HG03060 (cell line): ENCODE measurements around the gene CALHM5.
A peak's percentile ranks its signal among the peaks of the same experiment; 100 is the strongest.
"Not testable (repeated sequence)": the region's sequence is repeated elsewhere in the genome, so short reads cannot be mapped to it uniquely, and the experiment has no call there.

Experiments
- ATAC-seq: cut with Tn5 transposase; IDR thresholded peaks from one replicate; pipeline ENCODE4 v1.9.1; 2021; ENCODE audit warnings: low read depth, moderate number of reproducible peaks; ENCODE audit not compliant: unreplicated experiment

The CALHM5 gene

GRCh38 chr6:116511424-116512110 lies at the start of gene CALHM5:
Gene CALHM5, plus strand, starts transcription at chr6:116511639. Its CDS starts 58 bp downstream, at chr6:116511697.
- ATAC-seq, result no peak

DNA sequence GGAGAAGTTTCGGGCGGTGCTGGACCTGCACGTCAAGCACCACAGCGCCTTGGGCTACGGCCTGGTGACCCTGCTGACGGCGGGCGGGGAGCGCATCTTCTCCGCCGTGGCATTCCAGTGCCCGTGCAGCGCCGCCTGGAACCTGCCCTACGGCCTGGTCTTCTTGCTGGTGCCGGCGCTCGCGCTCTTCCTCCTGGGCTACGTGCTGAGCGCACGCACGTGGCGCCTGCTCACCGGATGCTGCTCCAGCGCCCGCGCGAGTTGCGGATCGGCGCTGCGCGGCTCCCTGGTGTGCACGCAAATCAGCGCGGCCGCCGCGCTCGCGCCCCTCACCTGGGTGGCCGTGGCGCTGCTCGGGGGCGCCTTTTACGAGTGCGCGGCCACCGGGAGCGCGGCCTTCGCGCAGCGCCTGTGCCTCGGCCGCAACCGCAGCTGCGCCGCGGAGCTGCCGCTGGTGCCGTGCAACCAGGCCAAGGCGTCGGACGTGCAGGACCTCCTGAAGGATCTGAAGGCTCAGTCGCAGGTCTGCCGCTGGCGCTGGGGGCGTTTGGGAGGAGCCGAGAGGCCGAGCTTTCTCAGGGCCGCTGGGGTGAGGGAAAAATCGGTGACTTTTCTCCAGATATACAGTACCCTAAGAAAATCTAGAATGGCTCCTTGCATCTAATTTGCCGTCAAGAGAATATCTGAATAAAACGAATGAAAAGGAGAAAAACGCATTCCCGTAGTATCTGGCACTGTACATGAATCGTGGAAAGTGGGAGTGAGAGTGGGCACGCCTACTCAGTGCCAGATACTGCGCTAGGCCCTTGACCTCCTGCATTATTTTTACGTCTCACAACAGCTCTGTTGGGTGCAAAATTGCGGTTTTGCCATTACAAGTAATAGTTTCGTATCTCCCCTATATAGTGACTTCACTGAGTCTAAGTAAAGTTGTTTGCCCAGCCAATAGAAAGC lies 49.2 kb upstream of the CALHM5 start:
- ATAC-seq, result peak; percentile 45

DNA sequence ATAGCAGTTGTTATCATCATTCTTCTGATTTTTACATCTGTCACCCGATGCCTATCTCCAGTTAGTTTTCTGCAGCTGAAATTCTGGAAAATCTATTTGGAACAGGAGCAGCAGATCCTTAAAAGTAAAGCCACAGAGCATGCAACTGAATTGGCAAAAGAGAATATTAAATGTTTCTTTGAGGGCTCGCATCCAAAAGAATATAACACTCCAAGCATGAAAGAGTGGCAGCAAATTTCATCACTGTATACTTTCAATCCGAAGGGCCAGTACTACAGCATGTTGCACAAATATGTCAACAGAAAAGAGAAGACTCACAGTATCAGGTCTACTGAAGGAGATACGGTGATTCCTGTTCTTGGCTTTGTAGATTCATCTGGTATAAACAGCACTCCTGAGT lies 48.1 kb upstream of the CALHM5 start:
- ATAC-seq, result no peak

DNA sequence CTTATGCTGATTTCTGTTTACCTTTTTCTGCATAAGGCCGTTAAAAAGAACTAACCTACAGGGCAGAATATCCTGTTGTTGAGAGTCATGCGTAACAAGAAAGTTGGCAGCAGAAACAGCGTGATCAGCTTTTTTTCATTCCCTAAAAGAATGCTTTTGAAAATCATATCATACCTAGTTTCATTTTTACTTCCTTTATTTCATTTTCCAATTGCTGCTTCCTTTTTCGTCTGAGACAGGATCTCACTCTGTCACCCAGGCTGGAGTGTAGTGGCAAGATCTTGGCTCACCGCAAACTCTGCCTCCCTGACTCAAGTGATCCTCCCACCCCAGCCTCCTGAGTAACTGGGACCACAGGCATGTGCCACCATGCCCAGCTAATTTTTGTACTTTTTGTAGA lies 46.2 kb upstream of the CALHM5 start:
- no peak for ATAC-seq

GRCh38 chr6:116467096-116467495 lies 44.3 kb upstream of the CALHM5 start:
- ATAC-seq, result no peak

DNA sequence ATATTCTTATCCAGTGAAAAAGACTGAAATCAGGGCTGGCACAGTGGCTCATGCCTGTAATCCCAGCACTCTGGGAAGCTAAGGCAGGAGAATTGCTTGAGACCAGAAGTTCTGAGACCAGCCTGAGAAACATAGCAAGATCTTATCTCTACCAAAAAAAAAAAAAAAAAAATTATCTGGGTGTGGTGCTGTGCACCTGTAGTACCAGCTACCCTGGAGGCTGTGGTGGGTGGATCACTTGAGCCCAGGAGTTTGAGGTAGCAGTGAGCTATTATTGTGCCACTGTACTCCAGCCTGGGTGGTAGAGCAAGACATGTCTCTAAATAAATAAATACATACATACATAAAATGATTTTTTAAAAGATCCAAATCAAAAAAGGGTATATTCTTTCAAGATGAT lies 43.9 kb upstream of the CALHM5 start:
- no peak for ATAC-seq

GRCh38 chr6:116468293-116468692 lies 43.1 kb upstream of the CALHM5 start:
- ATAC-seq, result no peak

DNA sequence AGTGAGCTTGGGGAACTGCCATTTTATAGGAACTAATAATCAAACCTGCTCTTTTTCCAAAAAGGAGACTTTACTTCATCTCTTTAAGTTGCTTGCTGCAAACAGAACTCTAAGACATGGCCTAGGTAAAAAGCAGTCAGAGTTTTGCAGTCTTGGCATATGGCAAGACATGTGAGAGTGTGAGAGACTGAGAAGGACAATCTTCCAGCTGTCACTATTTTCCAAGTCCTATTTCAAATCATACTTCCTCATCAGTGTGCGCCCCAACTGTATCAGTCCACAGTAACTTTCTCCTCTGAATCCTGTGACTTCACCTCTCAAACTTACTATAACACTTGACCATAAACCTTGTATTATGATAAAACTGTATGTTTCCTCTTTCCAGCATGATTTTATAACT lies 39.9 kb upstream of the CALHM5 start:
- ATAC-seq, result no peak

- ATAC-seq, result no peak
Observed at GRCh38 chr6:116472706-116473105, 38.7 kb upstream of the CALHM5 start.

DNA sequence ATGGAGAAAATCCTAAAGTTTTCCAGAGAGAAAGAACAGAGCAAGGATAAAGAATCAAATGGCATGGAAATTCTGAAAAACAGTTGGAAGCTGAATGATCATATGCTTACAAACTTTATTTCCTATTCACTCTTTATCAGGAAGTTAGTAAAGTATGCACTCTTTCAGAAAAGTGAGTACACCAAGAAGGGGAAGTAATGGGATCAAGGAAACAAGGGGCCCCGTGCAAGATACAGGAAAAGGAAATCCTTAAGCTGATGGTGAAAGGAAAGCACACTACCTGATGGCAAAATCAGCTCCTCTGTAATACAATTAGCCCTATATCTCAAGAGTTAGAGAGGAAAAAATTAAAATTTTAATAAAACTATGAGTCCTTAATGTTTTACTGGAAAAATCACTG lies 36.3 kb upstream of the CALHM5 start:
- ATAC-seq, result no peak

- peak; percentile 100 for ATAC-seq
Observed at GRCh38 chr6:116476002-116476678, 35.3 kb upstream of the CALHM5 start.

DNA sequence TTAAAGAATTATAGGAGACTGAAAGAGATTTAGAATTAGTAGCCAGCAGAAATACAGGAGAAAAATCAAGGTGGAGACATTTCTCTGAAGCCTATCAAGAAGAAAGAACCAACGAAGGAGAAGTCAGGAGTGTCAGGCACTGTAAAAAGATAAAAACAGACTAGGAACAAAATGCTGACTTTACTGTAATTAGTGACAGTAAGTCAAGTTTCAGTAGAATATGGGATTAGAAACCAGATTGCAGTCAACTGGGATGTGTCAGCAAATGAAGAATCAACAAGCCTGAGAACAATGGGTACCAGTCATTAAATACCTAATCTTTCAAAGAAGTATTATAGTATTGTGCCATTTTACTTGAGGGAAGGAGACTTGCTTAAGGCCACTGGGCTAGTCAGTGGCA lies 28.7 kb upstream of the CALHM5 start:
- ATAC-seq, result no peak

DNA sequence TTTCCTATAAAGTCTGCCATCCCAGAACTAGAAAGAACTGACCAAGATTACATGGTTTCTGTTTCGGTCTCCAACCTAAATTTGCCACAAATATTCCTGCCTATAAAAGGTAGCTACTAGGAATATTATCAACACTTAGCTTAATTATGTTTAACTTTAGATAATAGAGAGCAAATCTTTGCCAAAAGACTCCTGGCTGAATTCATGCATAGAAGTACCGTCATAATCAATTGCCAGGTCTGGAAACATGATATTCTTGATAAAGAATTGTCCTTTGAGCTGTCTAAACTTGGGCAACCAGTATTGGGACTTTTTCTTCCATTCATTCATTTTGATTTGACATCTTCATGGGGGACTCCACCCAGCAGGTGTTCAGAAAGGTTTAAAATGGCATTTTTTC lies 27.8 kb upstream of the CALHM5 start:
- ATAC-seq, result no peak

GRCh38 chr6:116485559-116486184 lies 25.8 kb upstream of the CALHM5 start:
- ATAC-seq, result no peak

GRCh38 chr6:116491610-116492330 lies 19.7 kb upstream of the CALHM5 start:
- ATAC-seq, result no peak

- no peak for ATAC-seq
Observed at GRCh38 chr6:116492331-116493067, 18.9 kb upstream of the CALHM5 start.

- not testable (repeated sequence) for ATAC-seq
Observed at GRCh38 chr6:116495161-116495560, 16.3 kb upstream of the CALHM5 start.

- ATAC-seq, result no peak
Observed at GRCh38 chr6:116497113-116497676, 14.2 kb upstream of the CALHM5 start.

GRCh38 chr6:116500969-116501433 lies 10.4 kb upstream of the CALHM5 start:
- no peak for ATAC-seq
